Stimulated activated memory B cell treated with anti-CD40 and anti-IgM and Interleukin-4, amounts not matched to agents 10 μg/mL and 1 μg/mL and 100 μg/mL, for 72 hours (primary cell): Measurements from ENCODE around the gene POPDC2.

Experiments
- ATAC-seq: fragments of 150-1000 bp; cut with Tn5 transposase; 2 replicates; pipeline ENCODE4 v1.10.0; 2021
- H3K27ac Mint-ChIP-seq: one replicate; pipeline ENCODE4 v1.8.0; 2022; ENCODE audit warnings: mild to moderate bottlenecking, mixed read lengths
- H3K27me3 Mint-ChIP-seq: one replicate; pipeline ENCODE4 v1.8.0; 2022; ENCODE audit warnings: mixed read lengths
- H3K36me3 Mint-ChIP-seq: one replicate; pipeline ENCODE4 v1.8.0; 2022; ENCODE audit warnings: mixed read lengths
- H3K4me1 Mint-ChIP-seq: one replicate; pipeline ENCODE4 v1.8.0; 2022; ENCODE audit warnings: mixed read lengths
- H3K4me3 Mint-ChIP-seq: one replicate; pipeline ENCODE4 v1.8.0; 2022; ENCODE audit warnings: mild to moderate bottlenecking, moderate library complexity, mixed read lengths
- H3K9me3 Mint-ChIP-seq: one replicate; pipeline ENCODE4 v1.8.0; 2022; ENCODE audit warnings: mixed read lengths

Gene POPDC2

GRCh38 chr3:119676771-119677640 lies 16.6 kb upstream of the POPDC2 start, which contains the start of gene COX17:
TSS of gene COX17 (minus strand) at chr3:119677406. CDS start at chr3:119677310, 96 bp downstream.
- ATAC-seq: peak; percentile 95
- Mint-ChIP-seq H3K9me3 (no peaks in the 10 kb centered on the region), H3K27ac (peak within 1 kb of the TSS; percentile 84), H3K4me1 (peaks cover 35% of the 10 kb centered on the region), H3K27me3 (no peaks in the 10 kb centered on the region), H3K4me3 (peak within 1 kb of the TSS; percentile 83), H3K36me3 (peaks cover 26% of the 10 kb centered on the region)

- Mint-ChIP-seq H3K27me3 (no peaks in the 10 kb centered on the region), H3K36me3 (peaks cover 28% of the 10 kb centered on the region), H3K27ac (peak overlapping the region; percentile 84), H3K9me3 (no peaks in the 10 kb centered on the region), H3K4me3 (peak overlapping the region; percentile 83), H3K4me1 (peaks cover 32% of the 10 kb centered on the region)
- ATAC-seq: no peak
These were observed 15.6 kb upstream of the POPDC2 start for GRCh38 chr3:119676020-119676419.

- peaks cover 38% of the 10 kb centered on the region for H3K4me1 Mint-ChIP-seq
- H3K36me3 Mint-ChIP-seq: peaks cover 35% of the 10 kb centered on the region
- H3K4me3 Mint-ChIP-seq: peak overlapping the region; percentile 83
- ATAC-seq: no peak
- no peaks in the 10 kb centered on the region for H3K27me3 Mint-ChIP-seq
- H3K9me3 Mint-ChIP-seq: no peaks in the 10 kb centered on the region
- peak overlapping the region; percentile 84 for H3K27ac Mint-ChIP-seq
These were observed 14.9 kb upstream of the POPDC2 start for GRCh38 chr3:119675188-119675874.

- H3K36me3 Mint-ChIP-seq: peaks cover 42% of the 10 kb centered on the region
- no peak for ATAC-seq
- H3K4me3 Mint-ChIP-seq: no peak overlapping the region
- peaks cover 43% of the 10 kb centered on the region for H3K4me1 Mint-ChIP-seq
- no peak overlapping the region for H3K27ac Mint-ChIP-seq
- no peaks in the 10 kb centered on the region for H3K9me3 Mint-ChIP-seq
- no peaks in the 10 kb centered on the region for H3K27me3 Mint-ChIP-seq
These were observed 13.5 kb upstream of the POPDC2 start for GRCh38 chr3:119673875-119674274.

GRCh38 chr3:119672776-119673175 lies 12.4 kb upstream of the POPDC2 start:
- Mint-ChIP-seq H3K36me3 (peaks cover 43% of the 10 kb centered on the region), H3K27me3 (no peaks in the 10 kb centered on the region), H3K4me3 (no peak overlapping the region), H3K9me3 (no peaks in the 10 kb centered on the region), H3K4me1 (peaks cover 40% of the 10 kb centered on the region), H3K27ac (no peak overlapping the region)
- no peak for ATAC-seq

- H3K4me1 Mint-ChIP-seq: peaks cover 33% of the 10 kb centered on the region
These were observed 9.6 kb upstream of the POPDC2 start for GRCh38 chr3:119669906-119670570.

GRCh38 chr3:119665954-119666559 lies 5.7 kb upstream of the POPDC2 start:
- ATAC-seq: no peak
- H3K36me3 Mint-ChIP-seq: peaks cover 38% of the 10 kb centered on the region
- no peak overlapping the region for H3K4me3 Mint-ChIP-seq
- peaks cover 56% of the 10 kb centered on the region for H3K4me1 Mint-ChIP-seq
- no peak overlapping the region for H3K27ac Mint-ChIP-seq
- H3K27me3 Mint-ChIP-seq: no peaks in the 10 kb centered on the region
- no peaks in the 10 kb centered on the region for H3K9me3 Mint-ChIP-seq

More at GRCh38 chr3:119669906-119670570, 9.6 kb upstream of the POPDC2 start:
- Mint-ChIP-seq H3K4me3 (no peak overlapping the region), H3K36me3 (peaks cover 47% of the 10 kb centered on the region), H3K27me3 (no peaks in the 10 kb centered on the region), H3K9me3 (no peaks in the 10 kb centered on the region), H3K27ac (peak overlapping the region; percentile 46)
- ATAC-seq: no peak

GRCh38 chr3:119664850-119665379 lies 4.5 kb upstream of the POPDC2 start:
- peak; percentile 77 for ATAC-seq
- no peaks in the 10 kb centered on the region for H3K27me3 Mint-ChIP-seq
- H3K9me3 Mint-ChIP-seq: no peaks in the 10 kb centered on the region
- peak overlapping the region; percentile 22 for H3K27ac Mint-ChIP-seq
- peaks cover 47% of the 10 kb centered on the region for H3K4me1 Mint-ChIP-seq
- peaks cover 29% of the 10 kb centered on the region for H3K36me3 Mint-ChIP-seq
- H3K4me3 Mint-ChIP-seq: no peak overlapping the region

GRCh38 chr3:119664370-119664769 lies 4.0 kb upstream of the POPDC2 start:
- Mint-ChIP-seq H3K27me3 (no peaks in the 10 kb centered on the region), H3K4me3 (no peak overlapping the region), H3K4me1 (peaks cover 51% of the 10 kb centered on the region), H3K36me3 (peaks cover 31% of the 10 kb centered on the region), H3K27ac (peak overlapping the region; percentile 22), H3K9me3 (no peaks in the 10 kb centered on the region)
- no peak for ATAC-seq

- H3K4me3 Mint-ChIP-seq: no peak overlapping the region
- peaks cover 51% of the 10 kb centered on the region for H3K4me1 Mint-ChIP-seq
- no peak for ATAC-seq
These were observed 3.5 kb upstream of the POPDC2 start for GRCh38 chr3:119663885-119664284.

GRCh38 chr3:119662604-119663373 lies 2.4 kb upstream of the POPDC2 start:
- Mint-ChIP-seq H3K27me3 (no peaks in the 10 kb centered on the region), H3K4me3 (no peak overlapping the region), H3K9me3 (no peaks in the 10 kb centered on the region), H3K4me1 (peaks cover 56% of the 10 kb centered on the region), H3K36me3 (peaks cover 40% of the 10 kb centered on the region), H3K27ac (peak overlapping the region; percentile 22)
- ATAC-seq: no peak

More at GRCh38 chr3:119663885-119664284, 3.5 kb upstream of the POPDC2 start:
- Mint-ChIP-seq H3K27ac (peak overlapping the region; percentile 22), H3K27me3 (no peaks in the 10 kb centered on the region), H3K36me3 (peaks cover 36% of the 10 kb centered on the region), H3K9me3 (no peaks in the 10 kb centered on the region)

- no peaks in the 10 kb centered on the region for H3K9me3 Mint-ChIP-seq
- peaks cover 42% of the 10 kb centered on the region for H3K36me3 Mint-ChIP-seq
- H3K4me3 Mint-ChIP-seq: no peak overlapping the region
These were observed 640 bp downstream of the POPDC2 start for GRCh38 chr3:119659606-119660291.

GRCh38 chr3:119658994-119659393 lies 1.4 kb downstream of the POPDC2 start:
- Mint-ChIP-seq H3K9me3 (no peaks in the 10 kb centered on the region), H3K36me3 (peaks cover 41% of the 10 kb centered on the region), H3K27ac (no peak overlapping the region), H3K4me1 (peaks cover 39% of the 10 kb centered on the region), H3K4me3 (no peak overlapping the region), H3K27me3 (no peaks in the 10 kb centered on the region)
- no peak for ATAC-seq

More at GRCh38 chr3:119659606-119660291, 640 bp downstream of the POPDC2 start:
- no peaks in the 10 kb centered on the region for H3K27me3 Mint-ChIP-seq
- H3K27ac Mint-ChIP-seq: peak overlapping the region; percentile 5
- no peak for ATAC-seq
- peaks cover 44% of the 10 kb centered on the region for H3K4me1 Mint-ChIP-seq
